HepG2 (cell line): ENCODE results near the gene ITGB5. TPM values are rescaled to one million over a fixed set of nuclear protein-coding genes. Genes with fewer than 3 reads are reported as not detected.

ENCODE experiments used
- ATF7 ChIP-seq, 2 experiments: fragments of 450-650 bp in 1 of 2; sonication (generic) in 1 of 2; formaldehyde crosslinking in 1 of 2; IDR thresholded peaks; 2 replicates each; pipeline versions ENCODE4 v1.4.0 to v1.6.1; 2016 to 2020; ENCODE audit warnings: antibody characterized with exemption in 1 of 2, mild to moderate bottlenecking in 1 of 2, missing genetic modification reagents in 1 of 2
- BORCS8-MEF2B ChIP-seq: sonication (generic); formaldehyde crosslinking; IDR thresholded peaks from 2 replicates; pipeline ENCODE4 v1.8.0; 2022; ENCODE audit warnings: mild to moderate bottlenecking, missing genetic modification reagents
- CBX1 ChIP-seq: IDR thresholded peaks from one replicate; pipeline ENCODE4 v1.6.1; 2016; ENCODE audit warnings: antibody characterized with exemption, low read depth
- HDAC1 ChIP-seq: sonication (generic); formaldehyde crosslinking; IDR thresholded peaks from 2 replicates; pipeline ENCODE4 v1.5.1; 2020; ENCODE audit warnings: mild to moderate bottlenecking, missing genetic modification reagents
- HMG20A ChIP-seq: IDR thresholded peaks from 2 replicates; pipeline ENCODE4 v1.6.1; 2016; ENCODE audit warnings: borderline replicate concordance
- KDM3A ChIP-seq: IDR thresholded peaks from 2 replicates; pipeline ENCODE4 v1.6.1; 2018; ENCODE audit warnings: low read depth, missing compliant biosample characterization
- MYC ChIP-seq: sonication (generic); formaldehyde crosslinking; IDR thresholded peaks from 2 replicates; pipeline ENCODE4 v1.9.0; 2021; ENCODE audit warnings: missing genetic modification reagents, borderline replicate concordance
- NCOA2 ChIP-seq: sonication (generic); formaldehyde crosslinking; IDR thresholded peaks from 2 replicates; pipeline ENCODE4 v1.8.0; 2022; ENCODE audit warnings: inconsistent platforms
- PATZ1 ChIP-seq: sonication (generic); formaldehyde crosslinking; IDR thresholded peaks from 2 replicates; pipeline ENCODE4 v1.4.0; 2020; ENCODE audit warnings: missing genetic modification reagents
- POLR2AphosphoS5 ChIP-seq: IDR thresholded peaks from 2 replicates; pipeline ENCODE4 v1.6.1; 2012; ENCODE audit warnings: low read depth, low read length
- PREB ChIP-seq: sonication (generic); formaldehyde crosslinking; IDR thresholded peaks from 2 replicates; pipeline ENCODE4 v1.4.0; 2020; ENCODE audit warnings: missing genetic modification reagents
- REXO4 ChIP-seq: sonication (generic); formaldehyde crosslinking; IDR thresholded peaks from 2 replicates; pipeline ENCODE4 v1.8.0; 2022; ENCODE audit warnings: missing genetic modification reagents, mild to moderate bottlenecking, borderline replicate concordance
- RXRA ChIP-seq: sonication (generic); formaldehyde crosslinking; IDR thresholded peaks from 2 replicates; pipeline ENCODE4 v1.5.1; 2020; ENCODE audit warnings: missing genetic modification reagents
- SAFB2 ChIP-seq: sonication (generic); formaldehyde crosslinking; IDR thresholded peaks from 2 replicates; pipeline ENCODE4 v1.5.1; 2020; ENCODE audit warnings: missing genetic modification reagents, low read depth, mild to moderate bottlenecking, borderline replicate concordance
- SMYD3 ChIP-seq: sonication (generic); formaldehyde crosslinking; IDR thresholded peaks from 2 replicates; pipeline ENCODE4 v1.8.1; 2023; ENCODE audit warnings: mild to moderate bottlenecking, missing genetic modification reagents
- STAG1 ChIP-seq: sonication (generic); formaldehyde crosslinking; IDR thresholded peaks from 2 replicates; pipeline ENCODE4 v1.4.0; 2020; ENCODE audit warnings: missing genetic modification reagents
- TAF1 ChIP-seq: sonication (generic); formaldehyde crosslinking; IDR thresholded peaks from 2 replicates; pipeline ENCODE4 v1.4.0; 2020; ENCODE audit warnings: missing genetic modification reagents
- TCF7 ChIP-seq: sonication (generic); IDR thresholded peaks from 2 replicates; pipeline ENCODE4 v1.6.1; 2016; ENCODE audit warnings: antibody characterized with exemption, low read depth
- ZBTB10 ChIP-seq: sonication (generic); formaldehyde crosslinking; IDR thresholded peaks from 2 replicates; pipeline ENCODE4 v1.4.0; 2020; ENCODE audit warnings: missing genetic modification reagents, borderline replicate concordance
- ZBTB8A ChIP-seq: sonication (generic); formaldehyde crosslinking; IDR thresholded peaks from 2 replicates; pipeline ENCODE4 v1.4.0; 2020; ENCODE audit warnings: mild to moderate bottlenecking, low read depth, missing genetic modification reagents, borderline replicate concordance
- ZHX1 ChIP-seq: sonication (generic); formaldehyde crosslinking; IDR thresholded peaks from 2 replicates; pipeline ENCODE4 v1.8.1; 2022; ENCODE audit warnings: low read depth, mild to moderate bottlenecking, missing genetic modification reagents
- polyA plus RNA-seq, 8 experiments: library from polyadenylated mRNA; depleted of rRNA in 3 of 8; stranded (reverse) in 7 of 8; unstranded in 1 of 8; fragments of >200 nt; fragmentation: Illumina TruSeq in 4 of 8; extraction: Trizol in 4 of 8; gene quantifications; 2 replicates each; pipeline versions ENCODE4 v1.2.1 to v1.2.3, GENCODE V29; 2011 to 2016; ENCODE audit warnings: low read depth in 4 of 8, missing spikeins in 1 of 8, mixed read lengths in 1 of 8; ENCODE audit not compliant: insufficient read depth in 1 of 8
- total RNA-seq, 5 experiments: library from RNA; depleted of rRNA; stranded (reverse); fragments of >200 nt; fragmentation: Illumina TruSeq; extraction: Trizol; gene quantifications; 2 replicates each; pipeline ENCODE4 v1.2.3, GENCODE V29; 2016; ENCODE audit warnings: low read depth in 1 of 5

The ITGB5 gene
- total and polyA plus RNA-seq, 2 of the 13 experiments (the other 11 are each of a cell fraction or from before 2014, with no cell fraction given), result 74.1 to 343 TPM

- TF ChIP-seq SMYD3 (CRISPR knock-in tag) (no peak), KDM3A (CRISPR knock-in tag) (no peak), HMG20A (CRISPR knock-in tag) (peak; percentile 32; the same call in 1 of the 2 replicates), TAF1 (CRISPR knock-in tag) (peak; percentile 68), ZBTB10 (CRISPR knock-in tag) (peak; percentile 68; the same call in 1 of the 2 replicates), STAG1 (CRISPR knock-in tag) (no peak), POLR2AphosphoS5 (peak; percentile 61; the same call in 1 of the 2 replicates), PREB (CRISPR knock-in tag) (no peak), BORCS8-MEF2B (no peak), RXRA (CRISPR knock-in tag) (peak; percentile 29; the same call in 1 of the 2 replicates), SAFB2 (CRISPR knock-in tag) (peak; percentile 42; the same call in 1 of the 2 replicates), MYC (CRISPR knock-in tag) (peak; percentile 63; the same call in 1 of the 2 replicates), TCF7 (no peak), CBX1 (no peak), HDAC1 (CRISPR knock-in tag) (peak; percentile 20), ZBTB8A (CRISPR knock-in tag) (no peak), REXO4 (CRISPR knock-in tag) (no peak), ZHX1 (CRISPR knock-in tag) (0 out of 2 replicates have a peak, but pooled peaks have one; percentile 56), ATF7 (IDR thresholded peaks at IDR 0.05) (no peak), ATF7 (CRISPR knock-in tag; IDR thresholded peaks at IDR 0.05) (no peak), NCOA2 (CRISPR knock-in tag) (peak; percentile 21; the same call in 1 of the 2 replicates), PATZ1 (peak; percentile 73)
Measured at GRCh38 chr3:124887177-124887931, at the start of gene ITGB5 (continued).
